HG03558 (cell line): ENCODE data around the gene MSH5.

Experiments used
- ATAC-seq: cut with Tn5 transposase; IDR thresholded peaks from one replicate; pipeline ENCODE4 v1.9.1; 2021; ENCODE audit warnings: moderate number of reproducible peaks; ENCODE audit not compliant: unreplicated experiment; ENCODE audit errors: extremely low read depth

The MSH5 gene

GRCh38 chr6:31711233-31711632 is 28.6 kb upstream of the MSH5 start:
- ATAC-seq = no peak

GRCh38 chr6:31712296-31712695 is 27.5 kb upstream of the MSH5 start:
- no peak for ATAC-seq

DNA sequence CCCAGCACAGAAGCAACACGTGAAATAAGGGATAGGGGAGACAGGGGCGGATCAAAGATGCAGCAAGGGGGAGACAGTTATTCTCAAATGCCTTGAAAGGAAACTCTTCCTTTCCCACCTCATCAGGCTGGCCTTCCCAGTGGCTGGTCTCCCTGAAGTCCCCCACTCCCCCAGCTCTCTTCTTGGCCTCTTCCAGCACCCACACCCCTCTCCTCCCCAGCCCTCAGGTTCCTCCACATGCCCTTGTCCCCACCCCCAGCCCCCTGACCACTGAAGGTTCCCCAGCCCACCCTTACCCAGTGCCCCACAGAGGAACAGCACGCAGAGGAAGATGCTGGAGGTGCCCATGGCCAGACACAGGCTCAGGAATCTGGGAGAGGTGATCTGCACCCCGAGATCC is 26.3 kb upstream of the MSH5 start:
- no peak for ATAC-seq

- ATAC-seq = no peak
These were observed 25.7 kb upstream of the MSH5 start for GRCh38 chr6:31713991-31714684.

DNA sequence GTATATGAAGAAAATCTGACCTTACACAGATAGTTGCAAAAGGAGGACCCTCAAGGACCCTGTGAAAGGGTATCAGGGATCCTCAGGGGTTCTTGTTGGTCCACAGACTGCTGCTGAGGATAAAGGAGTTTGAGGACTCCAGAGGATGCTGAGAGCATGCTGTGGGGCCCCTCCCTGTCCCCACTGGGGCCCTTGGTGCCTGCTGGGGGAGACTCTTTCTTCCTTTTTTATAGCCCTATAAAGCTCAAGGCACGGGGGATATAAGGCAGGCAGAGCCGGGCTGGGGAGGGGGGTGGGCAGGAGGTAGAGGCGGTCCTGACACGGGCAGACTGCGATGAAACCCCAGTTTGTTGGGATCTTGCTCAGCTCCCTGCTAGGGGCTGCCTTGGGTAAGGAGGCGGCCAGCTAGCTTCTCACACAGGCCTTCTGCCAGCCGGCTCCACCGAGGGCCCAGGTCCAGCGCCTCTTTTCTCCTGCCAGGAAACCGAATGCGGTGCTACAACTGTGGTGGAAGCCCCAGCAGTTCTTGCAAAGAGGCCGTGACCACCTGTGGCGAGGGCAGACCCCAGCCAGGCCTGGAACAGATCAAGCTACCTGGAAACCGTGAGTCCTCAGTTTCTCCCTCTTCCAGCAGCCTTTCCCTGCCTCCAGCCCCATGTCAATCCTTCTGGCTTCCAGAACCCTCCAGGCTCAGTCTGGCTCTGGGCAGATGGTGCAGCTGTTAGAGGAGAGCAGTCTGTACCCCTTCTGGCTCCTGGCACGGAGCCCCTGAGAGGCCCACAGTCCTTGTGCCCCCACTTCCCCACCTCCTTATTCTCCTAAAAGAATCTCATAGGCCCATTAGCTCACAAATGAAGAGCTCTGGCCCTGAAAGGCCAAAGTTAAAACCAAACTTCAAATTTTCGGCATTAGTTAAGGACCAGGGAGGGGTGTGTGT is 24.5 kb upstream of the MSH5 start, which contains the start of gene LY6G6D:
TSS of gene LY6G6D (plus strand) at position 327 of the 937 bp plus-strand sequence. CDS start at position 335, 8 bp downstream.
- no peak for ATAC-seq

DNA sequence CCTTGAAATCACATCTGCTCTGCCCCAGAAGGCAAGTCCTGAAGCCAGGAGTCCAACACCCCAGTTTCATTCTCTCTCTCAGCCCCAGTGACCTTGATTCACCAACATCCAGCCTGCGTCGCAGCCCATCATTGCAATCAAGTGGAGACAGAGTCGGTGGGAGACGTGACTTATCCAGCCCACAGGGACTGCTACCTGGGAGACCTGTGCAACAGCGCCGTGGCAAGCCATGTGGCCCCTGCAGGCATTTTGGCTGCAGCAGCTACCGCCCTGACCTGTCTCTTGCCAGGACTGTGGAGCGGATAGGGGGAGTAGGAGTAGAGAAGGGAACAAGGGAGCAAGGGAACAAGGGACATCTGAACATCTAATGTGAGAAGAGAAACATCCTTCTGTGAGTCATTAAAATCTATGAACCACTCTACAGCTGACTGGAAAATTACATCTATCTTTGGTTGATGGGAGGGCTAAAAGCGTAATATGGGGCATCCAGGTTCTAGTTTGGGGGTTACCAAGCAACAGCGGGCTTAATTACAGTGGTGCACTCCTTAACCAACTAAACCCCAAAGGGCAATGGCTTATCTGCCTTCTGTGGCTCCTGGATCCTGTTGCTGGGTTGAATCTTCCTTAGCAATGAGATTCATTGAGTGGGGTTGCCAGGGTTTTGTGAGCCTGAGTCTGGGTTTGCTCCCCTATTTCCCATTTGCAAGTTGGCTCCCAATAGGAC is 22.1 kb upstream of the MSH5 start:
- no peak for ATAC-seq

DNA sequence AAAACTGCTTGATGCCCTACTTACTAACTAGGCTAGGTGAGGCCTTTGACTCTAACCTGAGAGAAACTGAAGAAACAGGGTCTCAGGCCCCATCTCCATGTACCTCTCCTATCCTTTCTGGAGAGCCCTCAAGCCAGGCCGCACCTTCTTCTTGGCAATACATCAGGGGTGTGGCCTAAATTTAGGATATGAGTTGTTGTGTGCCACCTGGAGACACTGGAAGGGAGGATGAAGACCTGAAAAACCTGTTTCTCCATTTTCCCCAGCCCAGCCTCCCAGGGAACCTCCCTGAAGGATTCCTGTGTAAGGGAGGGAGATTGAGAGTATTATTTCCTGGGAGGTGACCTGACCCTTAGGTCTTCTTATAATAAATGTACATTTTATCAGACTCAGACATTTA is 21.5 kb upstream of the MSH5 start:
- ATAC-seq = no peak

GRCh38 chr6:31719001-31719400 is 20.8 kb upstream of the MSH5 start:
- no peak for ATAC-seq

- ATAC-seq = no peak
These were observed 19.5 kb upstream of the MSH5 start for GRCh38 chr6:31720196-31720770.

DNA sequence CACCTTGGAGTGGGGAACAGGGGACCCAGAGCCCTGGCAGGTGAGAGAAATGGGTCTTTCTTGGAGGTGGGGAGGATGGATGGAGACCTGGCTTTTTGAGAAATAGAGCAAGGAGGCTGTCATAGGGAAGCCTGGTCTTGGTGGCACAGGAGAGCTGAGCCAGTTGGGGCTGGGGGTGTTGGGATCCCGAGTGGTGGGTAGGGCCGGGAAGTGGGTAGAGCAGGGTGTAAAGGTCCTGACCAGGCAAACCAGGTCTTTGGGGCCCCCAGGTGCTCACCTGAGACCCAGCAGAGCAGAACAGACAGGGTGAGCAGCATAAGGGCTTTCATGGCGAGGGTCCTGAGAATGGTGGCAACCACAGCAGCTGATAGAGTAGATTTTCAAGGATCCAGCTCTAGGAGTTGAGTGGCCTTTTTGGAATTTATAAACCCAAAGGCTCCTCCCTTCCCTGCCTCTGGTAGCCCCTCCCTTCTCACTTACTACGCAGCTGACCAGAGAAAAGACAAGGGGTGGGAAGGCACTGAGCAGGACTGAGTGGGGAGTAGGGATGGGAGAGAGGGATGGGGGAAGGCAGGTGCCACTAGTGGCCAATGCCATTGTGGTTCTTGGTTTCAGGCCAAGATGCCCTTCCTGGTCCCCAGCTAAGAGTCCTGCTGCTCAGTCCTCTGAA is 18.3 kb upstream of the MSH5 start, which contains the start of gene LY6G6C:
TSS of gene LY6G6C (minus strand) at position 396 of the 670 bp plus-strand sequence. CDS start at position 329, 67 bp downstream.
- ATAC-seq = no peak

GRCh38 chr6:31722173-31722572 is 17.6 kb upstream of the MSH5 start:
- ATAC-seq = no peak

DNA sequence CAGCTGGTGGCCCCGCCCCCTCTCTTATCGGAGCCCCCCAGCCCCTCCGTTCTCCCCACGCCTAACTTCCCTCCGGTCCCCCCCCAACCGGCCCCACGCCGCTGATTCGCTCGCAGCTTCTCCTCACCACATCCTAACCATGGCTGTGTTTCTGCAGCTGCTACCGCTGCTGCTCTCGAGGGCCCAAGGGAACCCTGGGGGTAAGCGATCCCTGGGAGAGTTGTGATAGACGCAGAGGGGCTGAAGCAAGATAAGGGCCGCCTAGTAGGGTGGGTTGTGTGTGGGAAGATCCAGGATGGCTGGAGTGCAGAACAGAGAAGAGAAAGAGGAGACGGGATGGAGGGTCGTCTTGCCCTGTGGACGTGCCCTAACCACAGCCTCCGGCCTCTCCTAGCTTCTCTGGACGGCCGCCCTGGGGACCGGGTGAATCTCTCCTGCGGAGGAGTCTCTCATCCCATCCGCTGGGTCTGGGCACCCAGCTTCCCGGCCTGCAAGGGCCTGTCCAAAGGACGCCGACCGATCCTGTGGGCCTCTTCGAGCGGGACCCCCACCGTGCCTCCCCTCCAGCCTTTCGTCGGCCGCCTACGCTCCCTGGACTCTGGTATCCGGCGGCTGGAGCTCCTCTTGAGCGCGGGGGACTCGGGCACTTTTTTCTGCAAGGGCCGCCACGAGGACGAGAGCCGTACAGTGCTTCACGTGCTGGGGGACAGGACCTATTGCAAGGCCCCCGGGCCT is 16.4 kb upstream of the MSH5 start, which contains the start of gene MPIG6B:
TSS of gene MPIG6B (plus strand) at position 129 of the 735 bp plus-strand sequence. CDS start at position 140, 11 bp downstream.
- ATAC-seq = no peak

DNA sequence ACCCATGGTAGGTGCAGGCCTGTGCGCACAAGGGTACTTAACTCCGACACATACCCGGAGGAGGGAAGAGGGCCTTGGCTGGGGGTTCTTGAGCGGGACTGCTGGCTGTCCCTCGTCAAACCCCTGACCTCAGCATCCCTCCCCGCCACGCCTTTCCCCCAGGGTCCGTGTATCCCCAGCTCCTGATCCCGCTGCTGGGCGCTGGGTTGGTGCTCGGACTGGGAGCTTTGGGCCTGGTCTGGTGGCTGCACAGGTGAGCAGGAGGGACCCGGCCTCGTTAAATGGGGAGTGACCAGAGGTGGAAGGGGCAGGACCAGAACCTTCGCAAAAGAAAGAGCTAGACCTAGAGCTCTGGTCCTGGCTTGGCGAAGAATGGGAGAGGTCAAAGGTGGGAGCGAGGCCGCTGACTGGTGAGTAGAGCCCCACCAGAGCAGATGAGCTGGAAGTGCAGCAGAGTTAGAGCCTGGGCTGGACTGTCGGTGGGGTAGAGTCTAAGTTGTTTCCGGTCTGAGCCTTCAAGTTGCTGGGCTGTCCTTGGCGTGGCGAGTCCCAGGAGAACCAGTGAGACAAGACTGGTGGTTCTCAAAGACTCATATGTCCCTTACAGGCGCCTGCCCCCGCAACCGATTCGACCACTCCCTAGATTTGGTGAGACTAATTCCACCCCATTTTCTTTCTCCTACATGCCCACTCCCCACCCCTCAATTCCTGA is 15.7 kb upstream of the MSH5 start:
- no peak for ATAC-seq

- ATAC-seq = no peak
These were observed 14.1 kb upstream of the MSH5 start for GRCh38 chr6:31725502-31726350.

GRCh38 chr6:31727034-31727716 is 12.6 kb upstream of the MSH5 start:
- no peak for ATAC-seq

DNA sequence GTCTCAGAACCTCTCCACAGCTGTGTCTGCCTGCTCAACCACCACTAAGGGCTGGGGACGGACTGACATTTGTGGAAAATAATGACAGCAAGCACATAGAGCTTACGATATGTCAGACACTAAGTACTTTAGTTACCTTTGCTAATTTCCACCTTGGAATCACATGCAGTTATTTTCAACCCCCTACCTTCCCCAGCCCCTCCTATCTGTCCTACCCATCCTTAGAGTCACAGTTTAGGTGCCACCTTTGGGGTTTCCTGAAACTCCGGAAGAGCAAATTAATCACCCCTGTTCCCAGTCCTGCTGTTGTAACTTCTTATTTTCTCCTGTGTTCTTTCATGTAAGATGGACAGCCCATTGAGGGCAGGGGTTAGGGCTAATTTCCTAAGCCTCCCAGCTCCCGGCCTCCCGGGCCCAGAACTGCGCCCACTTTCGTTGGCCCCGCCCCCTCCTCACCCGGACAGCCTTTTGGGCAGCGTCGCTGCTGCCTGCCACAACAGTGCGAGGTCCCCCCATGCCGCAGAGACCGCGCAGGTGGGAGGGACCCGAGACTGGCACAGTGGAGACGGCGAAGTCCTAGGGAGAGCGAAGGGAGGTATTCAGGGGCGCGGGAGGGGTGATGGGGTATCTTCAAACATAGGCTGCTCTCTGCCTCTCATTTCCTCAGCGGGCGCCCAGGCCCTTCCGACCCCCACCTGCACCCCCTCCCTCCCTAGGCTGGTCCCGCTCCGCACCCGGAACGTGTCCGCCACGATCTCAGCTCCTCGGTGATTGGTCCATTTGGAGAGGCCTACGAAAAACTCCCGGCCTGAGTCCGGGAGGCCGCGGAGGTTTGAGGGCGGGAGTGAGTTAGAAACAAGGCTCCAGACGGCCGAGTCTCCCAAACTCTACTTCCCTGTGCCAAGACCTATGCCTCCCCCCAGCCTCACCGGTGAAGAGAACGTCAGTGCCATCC is 11.8 kb upstream of the MSH5 start:
- ATAC-seq = no peak
